Tibial artery (tissue), 4 donors: Measurements from ENCODE around the gene TRIP6.
A peak's percentile ranks its signal among the peaks of the same experiment; 100 is the strongest.

Experiments used
- DNase-seq, 2 donors: peaks; one replicate each; pipeline ENCODE4 v3.0.0-alpha.2; 2019
- H3K27ac ChIP-seq, 2 donors: fragments of 200-600 bp; sonication (generic) in 1 of 2; 1 replicate in 1 of 2; 2 replicates in 1 of 2; pipeline ENCODE4 v1.5.1; 2018 to 2019; ENCODE audit warnings: mild to moderate bottlenecking in 1 of 2
- H3K27me3 ChIP-seq, 2 donors: fragments of 200-600 bp; sonication (generic) in 1 of 2; one replicate each; pipeline versions ENCODE4 v1.5.1 to v1.6.0; 2016 to 2019
- H3K36me3 ChIP-seq, 3 donors: fragments of 200-600 bp; sonication (generic) in 2 of 3; one replicate each; pipeline ENCODE4 v1.5.1; 2016 to 2019; ENCODE audit warnings: mild to moderate bottlenecking in 2 of 3
- H3K4me1 ChIP-seq, 4 donors: fragments of 200-600 bp; sonication (generic) in 2 of 4; 1 replicate in 3 of 4; 2 replicates in 1 of 4; pipeline ENCODE4 v1.5.1; 2016 to 2019
- H3K4me3 ChIP-seq, 2 donors: fragments of 200-600 bp; sonication (generic) in 1 of 2; 1 replicate in 1 of 2; 2 replicates in 1 of 2; pipeline ENCODE4 v1.5.1; 2018 to 2019; ENCODE audit warnings: mild to moderate bottlenecking in 2 of 2
- H3K9me3 ChIP-seq, 3 donors: fragments of 200-600 bp; sonication (generic) in 1 of 3; one replicate each; pipeline ENCODE4 v1.5.1; 2016 to 2019
- CTCF ChIP-seq, 2 experiments: fragments of 200-600 bp in 1 of 2; fragments of 450-650 bp in 1 of 2; IDR thresholded peaks; one replicate each; pipeline ENCODE4 v1.5.1; 2017 to 2019; ENCODE audit warnings: antibody characterized with exemption in 2 of 2, mild to moderate bottlenecking in 1 of 2, moderate library complexity in 1 of 2
- intact Hi-C: fragments of 100-400 bp; cut with DNase I; formaldehyde crosslinking; loops from one replicate; pipeline ENCODE4 v1.15.0; 2023; ENCODE audit warnings: low total_unique reads

TRIP6 gene

GRCh38 chr7:100896732-100897608, 29.8 kb downstream of the TRIP6 start:
- Histone ChIP-seq H3K9me3 (no peaks in the 10 kb centered on the region), H3K4me3 (peak overlapping the region; percentile 26 to 40), H3K4me1 (peaks cover 0 to 33% (median 30%) of the 10 kb centered on the region in 4 donors), H3K27ac (no peak overlapping the region), H3K27me3 (peaks cover 0 to 81% of the 10 kb centered on the region in 2 donors), H3K36me3 (no peaks in the 10 kb centered on the region)
- DNase-seq: no peak
- intact Hi-C loops: loop anchor here (2.0 to 10.0 kb wide), 2 partner anchors 162 to 268 kb away; partner anchors contain the start of gene VGF
- TF ChIP-seq CTCF (IDR thresholded peaks at IDR 0.05): peak; percentile 69 to 72

DNA sequence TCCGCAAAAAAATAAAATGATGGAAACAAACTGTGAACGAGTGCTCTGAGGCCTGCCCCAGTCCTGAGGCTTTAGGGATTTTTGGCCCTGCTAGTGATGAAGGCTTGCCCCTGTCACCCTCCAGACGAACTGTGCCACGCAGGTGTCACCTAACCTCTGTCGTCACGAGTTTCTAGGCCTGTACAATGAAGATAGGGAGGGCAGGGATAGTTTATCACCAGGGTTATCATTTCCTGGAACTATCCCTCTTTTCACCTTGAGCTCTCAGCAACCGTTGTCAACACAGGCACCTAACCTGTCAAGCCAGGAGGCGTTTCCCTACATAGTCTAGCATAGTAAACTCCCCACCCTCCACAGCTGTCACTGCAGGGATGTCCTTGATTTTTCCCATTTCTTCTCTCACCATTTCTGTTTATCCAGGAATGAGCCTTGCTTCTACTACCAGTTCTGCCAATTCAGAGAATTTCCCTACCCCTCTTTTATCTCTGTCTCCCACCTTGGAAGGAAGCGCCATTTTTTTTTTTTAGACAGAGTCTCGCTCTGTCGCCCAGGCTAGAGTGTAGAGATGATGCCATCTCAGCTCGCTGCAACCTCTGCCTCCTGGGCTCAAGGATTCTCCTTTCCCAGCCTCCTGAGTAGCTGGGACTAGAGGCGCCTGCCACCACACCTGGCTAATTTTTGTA, 30.7 kb downstream of the TRIP6 start:
- TF ChIP-seq CTCF (IDR thresholded peaks at IDR 0.05): no peak
- peaks cover 0 to 33% (median 30%) of the 10 kb centered on the region in 4 donors for H3K4me1 ChIP-seq
- H3K4me3 ChIP-seq: no peak overlapping the region
- no peak for DNase-seq
- H3K9me3 ChIP-seq: no peaks in the 10 kb centered on the region
- no peaks in the 10 kb centered on the region for H3K36me3 ChIP-seq
- H3K27me3 ChIP-seq: peaks cover 0 to 88% of the 10 kb centered on the region in 2 donors
- intact Hi-C loops: loop anchor here (2.0 to 10.0 kb wide), 2 partner anchors 161 to 267 kb away; partner anchors contain the start of gene VGF
- H3K27ac ChIP-seq: no peak overlapping the region

GRCh38 chr7:100899432-100899831, 32.2 kb downstream of the TRIP6 start:
- intact Hi-C loops: loop anchor here (10.0 kb wide), 1 partner anchor 265 kb away; the partner anchor contains the start of gene VGF
- peaks cover 0 to 33% (median 29%) of the 10 kb centered on the region in 4 donors for H3K4me1 ChIP-seq
- H3K9me3 ChIP-seq: no peaks in the 10 kb centered on the region
- DNase-seq: no peak
- TF ChIP-seq CTCF (IDR thresholded peaks at IDR 0.05): no peak
- H3K27ac ChIP-seq: no peak overlapping the region
- H3K27me3 ChIP-seq: peaks cover 0 to 79% of the 10 kb centered on the region in 2 donors
- no peaks in the 10 kb centered on the region for H3K36me3 ChIP-seq
- no peak overlapping the region for H3K4me3 ChIP-seq

GRCh38 chr7:100900978-100901377, 33.8 kb downstream of the TRIP6 start:
- no peak for DNase-seq
- Histone ChIP-seq H3K9me3 (no peaks in the 10 kb centered on the region), H3K27ac (no peak overlapping the region), H3K4me1 (peaks cover 0 to 18% (median 14%) of the 10 kb centered on the region in 4 donors), H3K27me3 (peaks cover 0 to 66% of the 10 kb centered on the region in 2 donors), H3K36me3 (no peaks in the 10 kb centered on the region), H3K4me3 (no peak overlapping the region)
- TF ChIP-seq CTCF (IDR thresholded peaks at IDR 0.05): no peak
- intact Hi-C loops: no loop called here

DNA sequence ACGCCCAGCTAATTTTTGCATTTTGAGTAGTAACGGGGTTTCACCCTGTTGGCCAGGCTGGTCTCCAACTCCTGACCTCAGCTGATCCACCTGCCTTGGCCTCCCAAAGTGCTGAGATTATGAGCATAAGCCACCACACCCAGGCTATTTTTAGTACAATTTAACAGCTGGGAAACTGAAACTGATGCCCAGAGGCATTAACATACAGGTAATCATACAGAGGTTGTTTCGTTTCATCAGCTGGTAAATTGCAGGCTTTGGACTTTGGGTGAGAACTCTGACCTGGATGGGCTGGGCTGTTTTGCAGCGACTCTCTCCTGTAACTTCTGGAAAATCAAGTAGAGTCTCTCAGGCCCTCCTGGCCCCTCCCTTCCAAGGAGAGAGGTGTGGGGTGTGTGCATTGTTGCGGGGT, 34.7 kb downstream of the TRIP6 start:
- no peaks in the 10 kb centered on the region for H3K36me3 ChIP-seq
- no peak for DNase-seq
- intact Hi-C loops: no loop called here
- no peak overlapping the region for H3K4me3 ChIP-seq
- H3K27me3 ChIP-seq: peaks cover 0 to 58% of the 10 kb centered on the region in 2 donors
- H3K9me3 ChIP-seq: no peaks in the 10 kb centered on the region
- no peak for TF ChIP-seq CTCF (IDR thresholded peaks at IDR 0.05)
- H3K27ac ChIP-seq: no peak overlapping the region
- peaks cover 0 to 8% (median 6%) of the 10 kb centered on the region in 4 donors for H3K4me1 ChIP-seq
